ENCODE measurements around the gene HECTD3. TPM values are rescaled to one million over a fixed set of nuclear protein-coding genes. Genes with fewer than 3 reads are reported as not detected.

HECTD3 gene
- total and polyA plus RNA-seq, 9 of the 15 experiments (the other 6 are each of a cell fraction or from before 2014, with no cell fraction given) = 6.3 to 50.8 (median 18.9) TPM

- TF ChIP-seq STAT5B (CRISPR knock-in tag; IDR thresholded peaks at IDR 0.05) = no peak
- no peak for TF ChIP-seq RBM15 (IDR thresholded peaks at IDR 0.05; ENCODE audit: insufficient read depth, low read length)
- no peak for TF ChIP-seq CREB5 (CRISPR knock-in tag; IDR thresholded peaks at IDR 0.05)
- no peak for TF ChIP-seq NR2F6 (CRISPR knock-in tag; IDR thresholded peaks at IDR 0.05)
- TF ChIP-seq ZC3H11A (IDR thresholded peaks at IDR 0.05; ENCODE audit: low read depth, low read length) = no peak
- TF ChIP-seq ZNF224 (CRISPR knock-in tag; IDR thresholded peaks at IDR 0.05) = no peak
- TF ChIP-seq PHB (CRISPR knock-in tag; IDR thresholded peaks at IDR 0.05) = no peak
- peak; percentile 85 for TF ChIP-seq C11orf30 (IDR thresholded peaks at IDR 0.05; ENCODE audit: low read depth)
- no peak for TF ChIP-seq ZNF239 (CRISPR knock-in tag; IDR thresholded peaks at IDR 0.05)
- TF ChIP-seq ZEB2 (IDR thresholded peaks at IDR 0.05) = no peak
- no peak for TF ChIP-seq CHD2 (IDR thresholded peaks at IDR 0.05; ENCODE audit: low read depth, low read length)
- no peak for TF ChIP-seq ESRRB (CRISPR knock-in tag; IDR thresholded peaks at IDR 0.05; ENCODE audit: borderline replicate concordance)
- TF ChIP-seq RBM25 (IDR thresholded peaks at IDR 0.05; ENCODE audit: low read depth, low read length, severe bottlenecking) = no peak
- TF ChIP-seq MCM3 (IDR thresholded peaks at IDR 0.05) = no peak
- TF ChIP-seq HES1 (IDR thresholded peaks at IDR 0.05; ENCODE audit: low read depth) = no peak
- TF ChIP-seq JUNB (CRISPR knock-in tag; conservative IDR thresholded peaks at IDR 0.05) = no peak
- TF ChIP-seq NUFIP1 (IDR thresholded peaks at IDR 0.05; ENCODE audit: partially characterized antibody) = no peak
- no peak for TF ChIP-seq TSC22D4 (tag; IDR thresholded peaks at IDR 0.05)
- TF ChIP-seq ZFP36 (IDR thresholded peaks at IDR 0.05; ENCODE audit: low read depth, low read length, partially characterized antibody) = no peak
- no peak for TF ChIP-seq BDP1 (IDR thresholded peaks at IDR 0.05; ENCODE audit: insufficient read depth, insufficient read length)
- no peak for TF ChIP-seq PRDM10 (IDR thresholded peaks at IDR 0.05; ENCODE audit: partially characterized antibody)
- peak; percentile 79 to 92 for TF ChIP-seq FOXK2 (conservative IDR thresholded peaks at IDR 0.05 in 1 of 2, IDR thresholded peaks at IDR 0.05 in 1 of 2; ENCODE audit: low read depth in 2 of 2)
Measured at GRCh38 chr1:45011837-45012638, 914 bp upstream of the HECTD3 start, which contains the start of gene UROD (continued).
